Stimulated activated naive B cell treated with anti-CD40 and anti-IgM and Interleukin-4, amounts not matched to agents 10 μg/mL and 1 μg/mL and 100 μg/mL, for 72 hours (primary cell): ENCODE results near the gene PCBD1.

Experiments
- ATAC-seq, 2 donors: fragments of 150-1000 bp; cut with Tn5 transposase; replicated peaks; 2 replicates each; pipeline ENCODE4 v1.10.0; 2021; ENCODE audit warnings: moderate library complexity in 1 of 2
- DNase-seq: peaks from one replicate; pipeline ENCODE4 v3.0.0; 2021
- H3K27ac Mint-ChIP-seq: one replicate; pipeline ENCODE4 v1.8.0; 2022; ENCODE audit warnings: mild to moderate bottlenecking, mixed read lengths
- H3K27me3 Mint-ChIP-seq, 2 donors: one replicate each; pipeline ENCODE4 v1.8.0; 2022; ENCODE audit warnings: mixed read lengths in 2 of 2
- H3K36me3 Mint-ChIP-seq, 2 donors: one replicate each; pipeline ENCODE4 v1.8.0; 2022; ENCODE audit warnings: mixed read lengths in 2 of 2, mild to moderate bottlenecking in 1 of 2
- H3K4me1 Mint-ChIP-seq, 2 donors: one replicate each; pipeline ENCODE4 v1.8.0; 2022; ENCODE audit warnings: mixed read lengths in 2 of 2, mild to moderate bottlenecking in 1 of 2
- H3K4me3 Mint-ChIP-seq, 2 donors: one replicate each; pipeline ENCODE4 v1.8.0; 2022; ENCODE audit warnings: mild to moderate bottlenecking in 2 of 2, mixed read lengths in 2 of 2, moderate library complexity in 1 of 2
- H3K9me3 Mint-ChIP-seq, 2 donors: one replicate each; pipeline ENCODE4 v1.8.0; 2022; ENCODE audit warnings: mixed read lengths in 2 of 2, mild to moderate bottlenecking in 1 of 2

PCBD1 gene

GRCh38 chr10:70850097-70850496 lies 38.3 kb downstream of the PCBD1 start:
- Mint-ChIP-seq H3K27me3 (no peaks in the 10 kb centered on the region), H3K36me3 (peaks cover 29 to 61% of the 10 kb centered on the region in 2 donors), H3K9me3 (no peaks in the 10 kb centered on the region), H3K4me3 (no peak overlapping the region), H3K4me1 (peaks cover 15 to 28% of the 10 kb centered on the region in 2 donors), H3K27ac (no peak overlapping the region)
- ATAC-seq (no peak), DNase-seq (no peak)

- Mint-ChIP-seq H3K9me3 (no peaks in the 10 kb centered on the region), H3K4me1 (peaks cover 15 to 28% of the 10 kb centered on the region in 2 donors), H3K36me3 (peaks cover 30 to 66% of the 10 kb centered on the region in 2 donors), H3K27ac (no peak overlapping the region), H3K4me3 (no peak overlapping the region), H3K27me3 (no peaks in the 10 kb centered on the region)
- ATAC-seq (no peak), DNase-seq (no peak)
Observed at GRCh38 chr10:70849582-70850016, 38.8 kb downstream of the PCBD1 start.

GRCh38 chr10:70847659-70848360 lies 40.6 kb downstream of the PCBD1 start:
- DNase-seq = no peak
- H3K4me3 Mint-ChIP-seq = no peak overlapping the region
- ATAC-seq = no peak
- peaks cover 11 to 31% of the 10 kb centered on the region in 2 donors for H3K4me1 Mint-ChIP-seq
- H3K36me3 Mint-ChIP-seq = peaks cover 39 to 66% of the 10 kb centered on the region in 2 donors
- no peak overlapping the region for H3K27ac Mint-ChIP-seq
- H3K9me3 Mint-ChIP-seq = no peaks in the 10 kb centered on the region
- H3K27me3 Mint-ChIP-seq = no peaks in the 10 kb centered on the region

GRCh38 chr10:70846795-70847194 lies 41.6 kb downstream of the PCBD1 start:
- Mint-ChIP-seq H3K4me3 (no peak overlapping the region), H3K36me3 (peaks cover 42 to 66% of the 10 kb centered on the region in 2 donors)

GRCh38 chr10:70845816-70846215 lies 42.5 kb downstream of the PCBD1 start:
- H3K36me3 Mint-ChIP-seq = peaks cover 38 to 64% of the 10 kb centered on the region in 2 donors
- no peak overlapping the region for H3K27ac Mint-ChIP-seq
- no peaks in the 10 kb centered on the region for H3K9me3 Mint-ChIP-seq

More at GRCh38 chr10:70846795-70847194, 41.6 kb downstream of the PCBD1 start:
- H3K27me3 Mint-ChIP-seq = no peaks in the 10 kb centered on the region
- H3K9me3 Mint-ChIP-seq = no peaks in the 10 kb centered on the region
- H3K4me1 Mint-ChIP-seq = peaks cover 8 to 29% of the 10 kb centered on the region in 2 donors
- DNase-seq (no peak), ATAC-seq (no peak)
- H3K27ac Mint-ChIP-seq = no peak overlapping the region

GRCh38 chr10:70845256-70845655 lies 43.1 kb downstream of the PCBD1 start:
- Mint-ChIP-seq H3K27me3 (no peaks in the 10 kb centered on the region), H3K36me3 (peaks cover 35 to 60% of the 10 kb centered on the region in 2 donors), H3K4me1 (peaks cover 7 to 38% of the 10 kb centered on the region in 2 donors), H3K9me3 (no peaks in the 10 kb centered on the region), H3K27ac (no peak overlapping the region), H3K4me3 (no peak overlapping the region)
- DNase-seq (no peak), ATAC-seq (no peak)

More at GRCh38 chr10:70845816-70846215, 42.5 kb downstream of the PCBD1 start:
- no peak for ATAC-seq
- no peak for DNase-seq
- no peaks in the 10 kb centered on the region for H3K27me3 Mint-ChIP-seq
- no peak overlapping the region for H3K4me3 Mint-ChIP-seq
- H3K4me1 Mint-ChIP-seq = peaks cover 7 to 34% of the 10 kb centered on the region in 2 donors

GRCh38 chr10:70843776-70844489 lies 44.4 kb downstream of the PCBD1 start:
- Mint-ChIP-seq H3K4me3 (no peak overlapping the region), H3K27me3 (no peaks in the 10 kb centered on the region), H3K27ac (no peak overlapping the region), H3K36me3 (peaks cover 30 to 53% of the 10 kb centered on the region in 2 donors), H3K9me3 (no peaks in the 10 kb centered on the region), H3K4me1 (peaks cover 4 to 41% of the 10 kb centered on the region in 2 donors)
- DNase-seq (no peak), ATAC-seq (no peak)

GRCh38 chr10:70843333-70843732 lies 45.0 kb downstream of the PCBD1 start:
- Mint-ChIP-seq H3K4me1 (peaks cover 7 to 42% of the 10 kb centered on the region in 2 donors), H3K36me3 (peaks cover 27 to 50% of the 10 kb centered on the region in 2 donors), H3K27me3 (no peaks in the 10 kb centered on the region), H3K27ac (no peak overlapping the region), H3K9me3 (no peaks in the 10 kb centered on the region), H3K4me3 (no peak overlapping the region)
- DNase-seq (no peak), ATAC-seq (no peak)

GRCh38 chr10:70840836-70841235 lies 47.5 kb downstream of the PCBD1 start:
- peaks cover 13 to 49% of the 10 kb centered on the region in 2 donors for H3K4me1 Mint-ChIP-seq
- no peaks in the 10 kb centered on the region for H3K27me3 Mint-ChIP-seq
- peaks cover 45 to 62% of the 10 kb centered on the region in 2 donors for H3K36me3 Mint-ChIP-seq
- H3K27ac Mint-ChIP-seq = no peak overlapping the region
- no peak overlapping the region for H3K4me3 Mint-ChIP-seq
- no peak for DNase-seq
- peak in 1 of 2 donors; percentile 38 for ATAC-seq
- H3K9me3 Mint-ChIP-seq = no peaks in the 10 kb centered on the region

GRCh38 chr10:70838270-70838805 lies 50.0 kb downstream of the PCBD1 start:
- peaks cover 41 to 50% of the 10 kb centered on the region in 2 donors for H3K36me3 Mint-ChIP-seq
- H3K27ac Mint-ChIP-seq = peak overlapping the region; percentile 47
- H3K9me3 Mint-ChIP-seq = no peaks in the 10 kb centered on the region
- ATAC-seq (no peak), DNase-seq (no peak)
- H3K4me3 Mint-ChIP-seq = no peak overlapping the region
- no peaks in the 10 kb centered on the region for H3K27me3 Mint-ChIP-seq
- H3K4me1 Mint-ChIP-seq = peaks cover 27 to 60% of the 10 kb centered on the region in 2 donors

GRCh38 chr10:70837660-70838059 lies 50.7 kb downstream of the PCBD1 start:
- H3K27me3 Mint-ChIP-seq = no peaks in the 10 kb centered on the region
- H3K4me1 Mint-ChIP-seq = peaks cover 32 to 62% of the 10 kb centered on the region in 2 donors
- no peak for ATAC-seq

GRCh38 chr10:70836319-70836718 lies 52.0 kb downstream of the PCBD1 start:
- no peaks in the 10 kb centered on the region for H3K27me3 Mint-ChIP-seq
- no peaks in the 10 kb centered on the region for H3K9me3 Mint-ChIP-seq
- no peak for DNase-seq
- no peak for ATAC-seq
- peaks cover 32 to 38% of the 10 kb centered on the region in 2 donors for H3K36me3 Mint-ChIP-seq
- H3K4me1 Mint-ChIP-seq = peaks cover 38 to 67% of the 10 kb centered on the region in 2 donors
- H3K27ac Mint-ChIP-seq = peak overlapping the region; percentile 72
- H3K4me3 Mint-ChIP-seq = peak overlapping the region in 1 of 2 donors; percentile 15

More at GRCh38 chr10:70837660-70838059, 50.7 kb downstream of the PCBD1 start:
- Mint-ChIP-seq H3K4me3 (no peak overlapping the region), H3K36me3 (peaks cover 40 to 43% of the 10 kb centered on the region in 2 donors), H3K27ac (no peak overlapping the region), H3K9me3 (no peaks in the 10 kb centered on the region)
- no peak for DNase-seq

GRCh38 chr10:70834441-70835151 lies 53.8 kb downstream of the PCBD1 start:
- Mint-ChIP-seq H3K27ac (peak overlapping the region; percentile 71), H3K9me3 (no peaks in the 10 kb centered on the region), H3K4me1 (peaks cover 47 to 71% of the 10 kb centered on the region in 2 donors), H3K27me3 (no peaks in the 10 kb centered on the region), H3K36me3 (peaks cover 33 to 42% of the 10 kb centered on the region in 2 donors), H3K4me3 (no peak overlapping the region)
- DNase-seq = no peak
- ATAC-seq = no peak

- H3K9me3 Mint-ChIP-seq = no peaks in the 10 kb centered on the region
- DNase-seq (no peak), ATAC-seq (no peak)
- H3K27me3 Mint-ChIP-seq = no peaks in the 10 kb centered on the region
- peaks cover 39 to 45% of the 10 kb centered on the region in 2 donors for H3K36me3 Mint-ChIP-seq
- H3K4me1 Mint-ChIP-seq = peaks cover 50 to 77% of the 10 kb centered on the region in 2 donors
- H3K4me3 Mint-ChIP-seq = peak overlapping the region; percentile 13 to 30
- peak overlapping the region; percentile 71 for H3K27ac Mint-ChIP-seq
Observed at GRCh38 chr10:70834021-70834420, 54.3 kb downstream of the PCBD1 start.
